ENCODE measurements around the gene VRTN. TPM values are rescaled to one million over a fixed set of nuclear protein-coding genes. Genes with fewer than 3 reads are reported as not detected.

VRTN gene
- total and polyA plus RNA-seq, 2 of the 8 experiments (the other 6 are each of a cell fraction or from before 2014, with no cell fraction given): 133 to 148 TPM

- TF ChIP-seq CHD7 (IDR thresholded peaks at IDR 0.05; ENCODE audit: insufficient replicate concordance, low read length) (no peak), CHD2 (IDR thresholded peaks at IDR 0.05; ENCODE audit: low read length) (0 out of 2 replicates have a peak, but pooled peaks have one; percentile 44), RBBP5 (IDR thresholded peaks at IDR 0.05; ENCODE audit: borderline replicate concordance, low read depth, low read length) (peak; percentile 57; the same call in 1 of the 2 replicates), SP1 (IDR thresholded peaks at IDR 0.05; ENCODE audit: low read depth, low read length) (peak; percentile 85), ATF3 (IDR thresholded peaks at IDR 0.05; ENCODE audit: insufficient read depth, low read depth, low read length) (no peak), EP300 (IDR thresholded peaks at IDR 0.05; ENCODE audit: borderline replicate concordance in 1 of 2, low read depth in 2 of 2, low read length in 2 of 2) (peak in 1 of 2 experiments; percentile 69; a peak in 1 of 3 replicates), FOSL1 (IDR thresholded peaks at IDR 0.05; ENCODE audit: insufficient read depth, low read depth, low read length) (no peak), TAF1 (IDR thresholded peaks at IDR 0.05; ENCODE audit: low read depth, low read length) (peak; percentile 52; the same call in 1 of the 2 replicates), KDM1A (IDR thresholded peaks at IDR 0.05; ENCODE audit: borderline replicate concordance, low read length) (peak; percentile 35; the same call in 1 of the 2 replicates)
Measured at GRCh38 chr14:74347097-74347794, 1.0 kb upstream of the VRTN start (continued).
